HG02588 (cell line): ENCODE data around the gene VWA1.
"Not testable (repeated sequence)": the region's sequence is repeated elsewhere in the genome, so short reads cannot be mapped to it uniquely, and the experiment has no call there.

Experiments used
- ATAC-seq: cut with Tn5 transposase; IDR thresholded peaks from one replicate; pipeline ENCODE4 v1.9.1; 2021; ENCODE audit warnings: mild to moderate bottlenecking, moderate library complexity; ENCODE audit not compliant: unreplicated experiment

Gene VWA1

DNA sequence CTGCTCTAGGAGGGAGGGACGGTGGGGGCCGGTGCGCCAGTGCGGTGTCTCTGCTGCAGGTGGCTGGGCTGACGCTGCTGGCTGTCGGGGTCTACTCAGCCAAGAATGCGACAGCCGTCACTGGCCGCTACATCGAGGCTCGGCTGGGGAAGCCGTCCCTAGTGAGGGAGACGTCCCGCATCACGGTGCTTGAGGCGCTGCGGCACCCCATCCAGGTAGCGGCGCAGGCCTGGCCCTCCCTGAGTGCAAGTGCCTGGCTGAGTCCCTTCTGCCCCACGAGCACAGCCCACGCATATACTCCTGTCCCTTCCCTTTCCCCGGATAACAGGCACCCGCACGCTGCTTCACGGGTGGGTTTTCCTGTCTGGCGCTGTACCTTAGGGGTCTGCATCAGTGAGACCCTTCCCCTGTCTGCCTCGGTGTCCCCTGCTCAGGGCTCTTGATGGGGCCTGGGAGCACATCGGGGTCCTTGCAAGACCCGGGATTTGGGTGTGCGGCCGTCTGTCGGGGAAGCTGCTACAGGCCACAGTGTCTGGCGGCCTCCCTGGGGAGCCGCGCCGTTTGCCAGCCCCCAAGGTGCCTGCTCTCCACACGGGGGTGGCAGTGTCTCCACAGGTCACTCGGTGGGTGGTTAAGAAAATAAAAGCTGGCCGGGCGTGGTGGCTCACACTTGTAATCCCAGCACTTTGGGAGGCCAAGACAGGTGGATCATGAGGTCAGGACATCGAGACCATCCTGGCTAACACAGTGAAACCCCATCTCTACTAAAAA is 19.0 kb downstream of the VWA1 start:
- not testable (repeated sequence) for ATAC-seq

DNA sequence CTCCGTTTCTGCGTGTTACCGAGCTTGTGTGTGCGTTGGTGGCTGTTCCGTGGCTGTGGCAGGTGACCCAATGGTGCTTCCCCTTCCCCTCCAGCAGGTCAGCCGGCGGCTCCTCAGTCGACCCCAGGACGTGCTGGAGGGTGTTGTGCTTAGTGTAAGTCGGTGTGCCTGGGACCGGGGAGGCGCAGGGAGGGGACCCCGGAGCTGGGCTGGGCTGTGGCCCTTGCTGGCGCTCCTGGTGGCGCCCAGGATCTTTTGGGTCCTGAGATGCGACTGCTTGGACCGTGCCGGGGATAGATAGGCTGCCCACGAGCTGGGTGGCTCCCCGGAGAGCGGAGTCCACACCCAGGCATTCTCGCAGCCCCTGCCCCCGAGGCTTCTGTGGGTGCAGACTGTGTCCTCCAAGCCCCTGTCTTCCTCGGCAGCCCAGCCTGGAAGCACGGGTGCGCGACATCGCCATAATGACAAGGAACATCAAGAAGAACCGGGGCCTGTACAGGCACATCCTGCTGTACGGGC is 19.9 kb downstream of the VWA1 start:
- ATAC-seq, result no peak

DNA sequence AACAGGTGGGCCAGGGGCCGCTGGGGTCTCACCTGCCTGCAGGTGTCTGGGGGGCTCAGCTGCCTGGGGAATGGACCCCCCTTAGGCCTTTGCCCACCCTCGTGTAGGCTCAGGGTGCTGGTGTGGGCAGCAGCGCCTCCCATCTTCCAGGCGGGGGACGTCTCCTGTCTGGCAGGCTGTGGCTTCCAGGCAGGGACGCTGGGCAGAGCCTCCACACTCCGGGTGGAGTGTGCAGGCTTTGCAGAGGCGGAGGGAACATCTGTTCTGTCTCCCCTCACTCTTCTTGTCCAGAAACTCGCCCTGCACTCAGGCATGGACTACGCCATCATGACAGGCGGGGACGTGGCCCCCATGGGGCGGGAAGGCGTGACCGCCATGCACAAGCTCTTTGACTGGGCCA is 20.4 kb downstream of the VWA1 start:
- ATAC-seq, result not testable (repeated sequence)

DNA sequence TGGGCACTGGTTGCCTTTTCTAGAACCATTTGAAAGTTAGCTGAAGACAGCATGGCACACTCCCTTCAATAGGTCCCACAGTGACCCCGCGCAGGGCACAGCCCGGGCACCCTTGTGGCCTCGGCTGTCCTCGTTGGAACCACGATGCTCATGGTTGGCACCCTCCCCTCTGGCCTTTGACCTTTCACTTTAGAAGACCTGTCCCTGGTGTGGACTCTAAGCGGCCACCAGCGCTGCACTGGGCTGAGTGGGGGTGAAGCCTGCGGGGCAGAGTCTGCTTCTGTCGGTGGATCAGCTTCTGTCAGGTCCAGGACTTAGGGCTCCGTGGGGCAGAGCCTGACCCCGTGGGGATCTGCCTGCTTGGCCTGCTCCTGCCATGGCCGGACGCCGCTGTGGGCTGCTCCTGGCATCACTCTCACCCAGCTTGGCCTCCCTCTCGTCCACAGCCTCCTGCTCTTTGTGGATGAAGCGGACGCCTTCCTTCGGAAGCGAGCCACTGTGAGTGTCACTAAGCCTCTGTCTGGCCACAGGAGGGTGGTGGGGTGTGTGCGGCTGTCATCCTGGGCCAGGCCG is 21.3 kb downstream of the VWA1 start:
- ATAC-seq, result not testable (repeated sequence)

DNA sequence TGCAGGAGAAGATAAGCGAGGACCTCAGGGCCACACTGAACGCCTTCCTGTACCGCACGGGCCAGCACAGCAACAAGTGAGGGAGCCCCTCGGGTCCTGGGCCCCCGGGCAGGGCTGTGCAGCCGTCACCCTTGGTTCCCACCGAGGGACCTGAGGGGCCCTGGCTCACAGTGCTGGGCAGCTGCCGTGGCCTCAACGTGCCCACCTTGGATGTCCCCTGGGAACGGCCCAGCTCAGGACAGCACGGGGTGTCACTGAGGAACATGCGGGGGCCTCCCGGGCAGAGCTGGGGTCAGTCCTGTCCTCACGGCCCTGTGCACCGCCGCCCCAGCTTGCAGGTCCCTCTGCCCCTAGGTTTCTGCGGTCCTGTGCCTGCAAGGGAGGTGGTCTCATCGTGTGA is 23.7 kb downstream of the VWA1 start:
- ATAC-seq, result not testable (repeated sequence)

DNA sequence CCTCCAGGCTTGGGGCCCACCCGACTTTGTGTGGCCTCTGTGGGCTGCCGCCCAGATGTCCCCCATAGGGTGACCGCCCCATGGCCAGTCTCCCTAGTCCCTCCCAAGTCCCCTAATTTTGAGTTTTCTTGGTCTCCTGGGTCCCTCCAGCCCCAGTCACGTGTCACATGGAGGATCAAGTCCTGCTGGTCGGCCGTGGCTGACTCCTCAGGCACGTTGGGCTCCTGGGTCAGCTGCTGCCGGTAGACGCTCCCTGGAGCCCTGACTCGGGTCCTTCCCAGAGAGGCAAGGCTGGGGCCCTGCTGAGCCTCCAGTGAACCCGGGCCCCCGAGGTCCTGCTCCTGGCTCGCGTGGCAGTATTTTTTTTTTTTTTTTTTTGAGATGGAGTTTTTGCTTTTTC is 24.2 kb downstream of the VWA1 start:
- ATAC-seq, result not testable (repeated sequence)

DNA sequence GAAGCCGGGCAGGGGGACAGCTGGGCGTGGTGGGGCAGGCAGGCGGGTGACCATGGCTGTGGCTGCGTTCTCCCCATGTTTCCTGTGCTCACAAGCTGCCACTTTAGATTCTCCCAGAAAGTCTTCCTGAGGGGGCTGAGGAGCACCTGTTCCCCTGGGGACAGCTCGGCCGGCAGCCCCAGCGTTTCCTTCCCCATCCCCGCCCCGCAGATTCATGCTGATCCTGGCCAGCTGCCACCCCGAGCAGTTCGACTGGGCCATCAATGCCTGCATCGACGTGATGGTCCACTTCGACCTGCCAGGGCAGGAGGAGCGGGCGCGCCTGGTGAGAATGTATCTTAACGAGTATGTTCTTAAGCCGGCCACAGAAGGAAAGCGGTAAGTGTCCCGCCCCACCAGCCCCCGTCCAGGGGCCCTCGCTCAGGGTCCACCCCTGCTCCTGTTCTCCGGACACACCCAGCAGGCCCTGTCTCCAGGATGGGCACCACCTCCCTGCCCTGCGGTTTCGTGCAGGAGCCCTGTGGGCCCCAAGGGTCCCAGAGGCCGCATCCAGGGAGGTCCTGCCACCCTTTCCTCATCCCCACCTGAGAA is 25.1 kb downstream of the VWA1 start:
- no peak for ATAC-seq

DNA sequence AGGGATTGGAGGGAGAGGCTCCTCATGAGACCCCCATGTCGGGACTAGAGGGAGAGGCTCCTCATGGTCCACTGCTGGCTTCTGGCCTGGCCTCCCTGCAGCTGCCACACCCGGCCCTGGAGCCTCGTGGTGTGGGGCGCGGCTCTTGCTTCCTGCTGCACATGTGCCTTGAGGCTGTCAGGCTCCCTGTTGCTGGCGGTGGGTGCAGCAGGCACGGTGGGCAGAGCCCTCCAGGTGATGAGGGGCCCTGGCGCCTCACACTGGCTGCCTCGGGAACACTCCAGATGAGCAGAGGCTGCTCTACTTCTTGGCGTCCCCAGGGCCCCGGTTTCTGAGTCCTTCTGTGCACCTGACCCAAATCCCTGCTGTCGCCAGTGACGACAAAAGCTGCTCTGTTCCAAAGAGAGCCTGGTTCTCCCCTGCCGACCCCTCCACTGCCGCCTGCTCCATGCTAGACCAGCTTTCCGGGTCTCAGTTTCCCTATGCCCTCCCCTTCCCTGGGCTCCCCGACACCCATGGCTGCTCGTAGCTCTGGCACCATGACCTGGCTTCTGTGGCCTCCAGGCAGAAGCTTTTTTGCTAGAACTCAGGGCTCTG is 26.3 kb downstream of the VWA1 start:
- no peak for ATAC-seq

DNA sequence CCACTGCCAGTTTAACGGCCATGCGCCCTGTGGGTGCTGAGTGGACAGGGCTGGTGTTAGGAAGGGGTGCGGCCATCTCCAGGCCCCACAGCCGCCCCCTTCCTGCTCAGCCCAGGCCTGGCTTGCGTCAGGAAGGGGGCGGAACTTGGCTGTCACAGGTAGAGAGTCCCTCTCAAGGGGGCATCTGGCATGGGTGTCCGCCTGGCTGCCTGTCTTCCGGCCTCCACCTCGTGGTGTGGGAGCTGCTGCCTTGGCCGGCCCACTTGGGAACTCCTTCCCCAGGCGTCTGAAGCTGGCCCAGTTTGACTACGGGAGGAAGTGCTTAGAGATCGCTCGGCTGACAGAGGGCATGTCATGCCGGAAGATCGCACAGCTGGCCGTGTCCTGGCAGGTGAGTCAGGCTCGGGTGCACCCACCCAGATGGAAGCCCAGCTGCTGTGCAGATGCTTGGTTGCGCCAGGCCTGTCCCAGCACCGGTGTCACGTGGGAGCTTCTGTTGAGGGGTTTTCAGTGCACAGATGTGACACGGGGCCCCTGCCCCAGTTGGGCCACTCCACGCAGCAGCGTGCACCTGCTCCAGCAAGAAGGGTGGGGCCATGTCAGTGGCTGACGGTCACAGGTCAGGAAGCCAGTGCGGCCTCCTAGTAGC is 27.0 kb downstream of the VWA1 start:
- no peak for ATAC-seq

DNA sequence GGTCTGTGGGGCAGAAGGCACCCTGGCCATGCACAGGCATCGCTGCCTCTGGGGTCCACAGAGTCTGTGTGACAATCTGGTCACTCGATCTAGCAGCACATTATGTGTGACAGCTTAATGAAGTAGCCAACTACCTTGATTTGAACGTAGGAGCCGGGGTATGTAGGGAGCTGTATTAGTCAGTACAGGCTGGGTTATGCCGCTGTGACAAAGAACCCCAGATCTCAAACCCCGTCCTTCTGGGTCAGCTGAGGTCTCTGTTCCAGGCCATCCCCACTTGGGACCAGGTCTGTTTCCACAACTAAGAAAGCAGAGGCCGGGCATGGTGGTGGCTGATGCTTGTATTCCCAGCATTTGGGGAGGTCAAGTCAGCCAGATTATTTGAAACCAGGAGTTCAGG is 27.8 kb downstream of the VWA1 start:
- ATAC-seq, result no peak

DNA sequence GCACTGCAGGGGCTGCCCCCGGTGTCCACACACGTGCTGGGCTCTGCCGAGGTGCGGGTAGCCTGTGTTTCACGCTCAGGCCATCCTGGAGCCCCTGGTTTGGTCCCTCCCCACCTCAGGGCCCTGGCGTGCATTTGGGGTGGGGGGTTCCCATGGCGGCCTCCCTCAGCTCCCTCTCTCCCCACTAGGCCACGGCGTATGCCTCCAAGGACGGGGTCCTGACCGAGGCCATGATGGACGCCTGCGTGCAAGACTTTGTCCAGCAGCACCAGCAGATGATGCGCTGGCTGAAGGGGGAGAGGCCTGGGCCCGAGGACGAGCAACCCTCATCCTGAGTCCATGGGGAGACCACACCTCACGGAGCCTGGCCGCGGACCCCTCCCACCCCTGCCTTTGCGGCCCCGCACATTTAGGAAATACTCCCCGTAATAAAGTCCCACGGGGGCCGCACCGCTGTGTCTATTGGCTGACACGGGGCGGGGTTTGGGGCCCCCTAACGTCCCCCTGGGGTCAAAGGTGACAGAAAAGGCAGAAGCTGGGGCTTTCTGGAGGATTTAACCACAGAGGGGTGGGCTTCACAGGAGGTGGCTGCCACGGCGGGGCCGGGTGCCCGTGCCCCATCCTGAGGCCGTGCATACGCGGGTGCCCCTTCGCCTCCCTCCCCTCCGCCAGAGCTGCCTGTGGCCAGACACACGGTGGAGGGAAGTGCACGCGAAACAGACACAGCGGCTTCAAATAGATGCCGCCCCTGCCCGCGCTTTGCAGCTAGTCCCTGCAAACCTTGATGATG is 32.9 kb downstream of the VWA1 start:
- not testable (repeated sequence) for ATAC-seq

DNA sequence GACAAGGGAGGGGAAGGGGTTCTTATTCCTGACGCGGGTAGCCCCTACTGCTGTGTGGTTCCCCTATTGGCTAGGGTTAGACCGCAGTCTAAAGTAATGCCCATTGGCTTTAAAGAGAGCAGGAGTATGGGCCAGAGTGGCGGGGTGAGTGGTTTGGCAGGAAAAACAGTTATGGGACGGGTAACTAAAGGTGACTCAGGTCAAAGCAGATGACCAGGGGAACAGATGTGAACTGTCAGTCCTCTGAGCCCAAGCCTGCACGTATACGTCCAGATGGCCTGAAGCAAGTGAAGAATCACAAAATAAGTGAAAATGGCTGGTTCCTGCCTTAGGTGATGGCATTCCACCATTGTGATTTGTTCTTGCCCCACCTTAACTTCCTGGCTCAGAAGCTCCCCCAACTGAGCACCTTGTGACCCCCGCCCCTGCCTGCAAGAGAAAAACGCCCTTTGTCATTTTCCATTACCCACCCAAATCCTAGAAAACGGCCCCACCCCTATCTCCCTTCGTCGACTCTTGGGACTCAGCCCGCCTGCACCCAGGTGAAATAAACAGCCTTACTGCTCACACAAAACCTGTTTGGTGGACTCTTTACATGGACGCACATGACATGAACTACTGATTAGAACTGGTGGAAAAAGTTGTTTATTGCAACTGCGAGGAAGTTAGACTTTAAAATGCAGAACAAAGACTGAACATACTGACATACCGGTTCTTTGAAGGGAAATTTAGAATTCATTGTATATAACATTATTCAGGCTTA is 35.3 kb downstream of the VWA1 start:
- no peak for ATAC-seq

DNA sequence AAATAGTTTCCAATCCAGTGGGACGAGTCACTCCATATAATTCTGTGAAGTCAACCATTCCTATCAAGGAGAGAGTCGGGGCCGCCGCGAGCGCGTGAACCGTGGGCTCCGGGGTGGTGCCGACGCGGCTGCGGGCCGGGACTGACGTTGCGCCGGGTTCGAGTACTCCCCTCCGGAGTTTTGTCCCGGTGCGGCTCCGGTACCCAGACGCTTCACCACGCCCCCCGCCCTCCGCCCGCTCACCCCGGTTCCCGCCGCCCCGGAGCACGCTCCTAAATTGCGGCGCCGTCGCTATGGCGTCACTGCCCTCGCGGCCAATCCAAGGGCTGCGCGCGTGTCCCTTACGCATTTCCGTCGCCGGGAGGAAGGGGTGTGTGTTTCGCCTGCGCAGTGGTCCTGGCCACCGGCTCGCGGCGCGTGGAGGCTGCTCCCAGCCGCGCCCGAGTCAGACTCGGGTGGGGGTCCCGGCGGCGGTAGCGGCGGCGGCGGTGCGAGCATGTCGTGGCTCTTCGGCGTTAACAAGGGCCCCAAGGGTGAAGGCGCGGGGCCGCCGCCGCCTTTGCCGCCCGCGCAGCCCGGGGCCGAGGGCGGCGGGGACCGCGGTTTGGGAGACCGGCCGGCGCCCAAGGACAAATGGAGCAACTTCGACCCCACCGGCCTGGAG is 36.0 kb downstream of the VWA1 start, which contains the start of gene ATAD3B:
TSS of gene ATAD3B (plus strand) at position 377 of the 664 bp plus-strand sequence. CDS start at position 497, 120 bp downstream.
- ATAC-seq, result peak; percentile 83

DNA sequence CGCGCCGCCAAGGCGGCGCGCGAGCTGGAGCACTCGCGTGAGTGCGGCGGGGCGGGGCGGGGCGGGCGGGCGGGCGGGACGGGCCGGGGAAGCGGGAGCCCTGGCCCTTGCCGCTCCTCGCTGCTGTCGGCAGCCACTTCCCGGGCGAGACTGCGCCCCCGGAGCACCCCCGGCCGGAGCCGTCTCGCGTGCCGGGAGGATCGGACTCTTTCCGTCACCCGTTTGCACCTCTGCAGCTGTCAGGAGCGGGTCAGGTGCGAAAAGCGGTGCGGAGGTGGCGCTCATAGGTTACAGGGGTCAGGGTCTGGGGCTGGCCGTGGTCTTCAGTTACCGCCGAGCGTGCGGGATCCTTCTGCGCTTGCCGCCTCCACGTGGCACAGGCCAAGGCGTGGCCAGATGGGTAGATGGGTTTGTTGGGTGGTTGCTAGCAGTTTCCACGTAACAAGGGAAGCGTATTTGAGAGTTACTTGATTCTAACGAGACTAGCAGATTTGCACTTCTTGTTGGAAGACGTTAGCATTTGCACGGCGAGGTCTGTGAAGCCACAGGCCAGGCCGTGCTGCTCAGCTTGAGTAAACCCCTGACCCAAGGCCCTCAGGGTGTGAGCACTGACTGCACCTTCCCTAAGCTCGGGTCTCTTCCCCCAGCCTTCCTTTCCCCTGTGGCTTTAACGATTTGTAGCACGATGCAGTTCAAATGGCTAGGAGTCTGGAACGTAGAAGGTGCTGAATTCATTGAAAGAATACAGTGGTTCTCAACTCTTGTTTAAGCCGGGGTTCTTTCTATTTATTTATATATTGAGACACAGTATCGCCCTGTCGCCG is 36.8 kb downstream of the VWA1 start:
- ATAC-seq, result peak; percentile 15

DNA sequence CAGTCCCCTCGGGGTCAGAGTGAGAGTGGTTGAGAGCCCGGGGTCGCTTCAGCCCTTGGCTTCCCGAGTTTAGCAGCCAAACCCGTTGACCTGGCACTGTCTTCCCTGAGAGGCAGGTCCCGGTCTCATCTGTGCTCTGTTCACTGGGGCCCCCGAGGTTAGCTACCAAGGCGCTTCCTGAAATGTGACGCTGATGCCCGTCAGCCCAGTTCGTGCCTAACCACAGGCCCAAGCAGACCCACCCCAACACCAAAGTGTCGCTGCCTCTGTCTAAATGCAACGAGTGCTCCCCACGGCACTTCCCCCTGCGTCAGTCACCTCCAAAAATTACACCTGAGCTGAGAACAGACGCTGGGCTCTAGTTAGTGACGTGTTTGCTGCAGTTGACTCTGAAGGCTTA is 40.5 kb downstream of the VWA1 start:
- not testable (repeated sequence) for ATAC-seq

DNA sequence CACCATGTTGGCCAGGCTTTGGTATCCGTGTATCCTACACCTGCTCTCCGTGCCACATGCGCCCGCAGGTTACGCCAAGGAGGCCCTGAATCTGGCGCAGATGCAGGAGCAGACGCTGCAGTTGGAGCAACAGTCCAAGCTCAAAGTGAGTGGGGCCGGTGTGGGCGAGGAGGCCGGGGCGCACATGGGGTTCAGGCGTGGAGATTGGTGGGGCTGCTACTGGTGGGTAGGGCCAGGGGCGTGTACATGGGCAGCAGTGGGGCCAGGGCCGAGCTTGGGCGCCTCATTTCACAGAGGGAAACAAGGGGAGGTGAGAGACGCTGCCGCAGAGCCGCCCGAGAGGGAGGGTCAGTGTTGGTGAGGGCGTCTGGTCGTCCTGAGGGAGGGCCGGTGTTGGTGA is 41.7 kb downstream of the VWA1 start:
- no peak for ATAC-seq

DNA sequence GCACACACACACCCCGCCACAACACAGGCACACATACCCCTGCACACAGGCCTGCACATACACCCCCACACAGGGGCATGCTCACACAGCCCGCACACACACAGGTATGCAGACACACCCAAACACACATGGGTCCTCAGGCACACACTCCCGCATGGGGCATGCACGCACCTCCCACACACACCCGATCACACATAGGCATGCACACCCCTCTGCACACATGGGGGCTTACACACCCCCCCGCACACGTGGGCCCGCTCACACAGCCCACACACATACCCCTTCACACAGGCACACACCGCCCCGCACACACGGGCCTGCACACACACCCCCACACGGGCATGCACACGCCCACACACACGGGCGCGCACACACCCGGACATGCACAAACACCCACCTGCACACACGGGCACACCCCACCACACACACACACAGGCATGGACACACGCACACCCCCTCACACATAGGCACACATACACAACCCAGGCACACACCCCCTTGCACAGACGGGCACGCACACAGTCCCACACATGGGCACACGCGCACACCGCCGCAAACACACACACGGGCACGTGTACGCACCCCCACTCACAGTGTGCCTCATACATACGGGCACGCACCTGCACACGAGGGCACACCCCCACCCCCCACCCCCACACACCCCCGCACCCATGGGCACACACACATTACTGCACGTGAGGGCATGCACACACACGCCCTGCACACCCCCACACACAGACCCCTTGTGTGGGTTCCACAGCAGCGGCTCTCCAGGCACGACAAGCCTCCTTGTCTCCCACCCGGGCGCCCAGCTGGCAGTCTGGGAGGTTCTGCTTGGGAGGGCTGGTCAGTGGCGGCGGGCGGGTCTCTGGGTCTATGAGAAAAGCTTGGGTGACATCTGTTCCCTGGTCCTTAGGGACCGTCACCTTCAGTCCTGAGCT is 44.3 kb downstream of the VWA1 start:
- ATAC-seq, result no peak
